Immature natural killer cell (primary cell): Measurements from ENCODE around the gene RIC3. TPM values are rescaled to one million over a fixed set of nuclear protein-coding genes. Genes with fewer than 3 reads are reported as not detected.
A peak's percentile ranks its signal among the peaks of the same experiment; 100 is the strongest.

ENCODE experiments used
- DNase-seq, 3 donors: peaks; one replicate each; pipeline ENCODE4 v3.0.0; 2022; ENCODE audit warnings: mixed read lengths in 1 of 3
- H3K27ac Mint-ChIP-seq, 6 donors: one replicate each; pipeline ENCODE4 v1.8.0; 2020; ENCODE audit warnings: mixed read lengths in 6 of 6, mild to moderate bottlenecking in 5 of 6, inconsistent platforms in 4 of 6, moderate library complexity in 3 of 6
- H3K27me3 Mint-ChIP-seq, 3 donors: one replicate each; pipeline ENCODE4 v1.8.0; 2020 to 2021; ENCODE audit warnings: low read depth in 3 of 3, mild to moderate bottlenecking in 3 of 3, mixed read lengths in 3 of 3, moderate library complexity in 3 of 3, inconsistent platforms in 1 of 3
- H3K36me3 Mint-ChIP-seq, 3 donors: one replicate each; pipeline ENCODE4 v1.8.0; 2020; ENCODE audit warnings: mixed read lengths in 3 of 3, inconsistent platforms in 2 of 3, mild to moderate bottlenecking in 2 of 3
- H3K4me1 Mint-ChIP-seq, 2 donors: one replicate each; pipeline ENCODE4 v1.8.0; 2020; ENCODE audit warnings: inconsistent platforms in 2 of 2, mild to moderate bottlenecking in 2 of 2, mixed read lengths in 2 of 2, moderate library complexity in 1 of 2
- H3K4me3 Mint-ChIP-seq, 5 donors: one replicate each; pipeline ENCODE4 v1.8.0; 2020; ENCODE audit warnings: mild to moderate bottlenecking in 5 of 5, mixed read lengths in 5 of 5, inconsistent platforms in 3 of 5, moderate library complexity in 3 of 5
- H3K9me3 Mint-ChIP-seq, 6 donors: one replicate each; pipeline ENCODE4 v1.8.0; 2020; ENCODE audit warnings: mild to moderate bottlenecking in 6 of 6, mixed read lengths in 6 of 6, inconsistent platforms in 4 of 6, moderate library complexity in 3 of 6
- polyA plus RNA-seq, 3 donors: library from polyadenylated mRNA; unstranded; fragments of 300-500 nt; fragmentation: Illumina TruSeq; gene quantifications; one replicate each; pipeline ENCODE4 v1.2.3, GENCODE V29; 2021

RIC3 gene
- polyA plus RNA-seq, 3 donors from 2014 or later = 0.44 TPM; not detected in 2

DNA sequence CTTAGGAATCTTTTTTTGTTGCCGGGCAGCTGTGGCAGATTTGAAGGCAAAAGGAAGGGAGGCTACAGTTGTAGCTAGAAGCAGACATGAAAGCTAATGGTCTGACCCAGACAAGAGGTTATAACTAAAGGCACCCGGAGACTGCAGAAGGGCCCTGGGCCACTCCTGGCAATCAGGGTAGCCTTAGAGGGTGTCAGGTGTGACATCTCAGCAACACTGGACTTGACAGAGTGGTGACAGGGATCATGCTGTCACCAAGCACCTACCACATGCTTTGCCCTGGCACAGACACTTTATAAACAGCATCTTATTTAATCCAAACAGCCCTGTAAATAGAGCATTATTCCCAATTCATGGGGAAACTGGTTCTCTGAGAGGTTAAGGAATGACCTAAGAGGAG lies 62.1 kb downstream of the RIC3 start:
- H3K4me1 Mint-ChIP-seq = no peaks in the 10 kb centered on the region
- H3K27ac Mint-ChIP-seq = no peak overlapping the region
- no peaks in the 10 kb centered on the region for H3K27me3 Mint-ChIP-seq
- DNase-seq = no peak
- no peaks in the 10 kb centered on the region for H3K36me3 Mint-ChIP-seq
- no peak overlapping the region for H3K4me3 Mint-ChIP-seq
- no peaks in the 10 kb centered on the region for H3K9me3 Mint-ChIP-seq

DNA sequence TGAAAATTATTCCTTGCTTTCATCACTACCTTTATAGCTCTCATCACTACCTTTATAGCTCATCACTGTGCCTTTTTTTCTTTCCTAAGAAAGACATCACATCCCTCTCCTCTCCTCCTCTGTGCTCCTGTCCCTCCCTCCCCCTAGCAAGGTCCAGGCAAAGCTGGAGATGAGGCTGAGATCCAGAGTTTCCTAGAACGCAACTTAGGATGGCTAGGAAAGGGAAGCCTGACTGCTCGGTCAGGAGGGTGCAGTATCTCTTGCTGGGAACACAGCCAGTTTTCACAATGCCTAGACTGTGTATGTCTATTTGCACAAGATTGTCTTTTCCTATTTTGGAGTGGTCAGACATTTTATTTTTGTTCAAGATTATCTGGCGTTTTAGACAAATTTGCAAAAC lies 63.2 kb downstream of the RIC3 start:
- Mint-ChIP-seq H3K27me3 (peaks cover 0 to 2% (median under 1%) of the 10 kb centered on the region in 3 donors), H3K27ac (no peak overlapping the region), H3K4me3 (no peak overlapping the region), H3K4me1 (no peaks in the 10 kb centered on the region), H3K9me3 (no peaks in the 10 kb centered on the region), H3K36me3 (no peaks in the 10 kb centered on the region)
- DNase-seq = no peak

DNA sequence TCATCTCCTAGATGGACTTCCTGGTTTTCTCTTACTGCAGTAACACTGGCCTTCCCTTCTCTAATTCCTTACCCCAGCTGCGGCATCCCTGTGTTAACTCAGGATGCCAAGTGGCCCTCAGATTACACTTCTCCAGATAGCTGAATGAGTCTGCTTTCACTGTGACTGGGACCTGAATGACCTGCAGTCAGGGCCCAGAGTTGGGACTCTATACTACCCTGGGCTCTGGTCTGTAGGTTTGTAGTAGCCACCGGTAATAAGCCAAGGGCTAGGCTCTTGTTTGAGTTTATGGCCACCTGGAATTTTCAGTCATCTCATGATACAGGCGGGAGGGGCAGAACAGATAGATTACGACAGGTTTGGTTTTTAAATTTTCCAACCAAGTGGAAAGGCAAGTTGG lies 63.7 kb downstream of the RIC3 start:
- H3K36me3 Mint-ChIP-seq = no peaks in the 10 kb centered on the region
- H3K27ac Mint-ChIP-seq = no peak overlapping the region
- H3K9me3 Mint-ChIP-seq = no peaks in the 10 kb centered on the region
- H3K27me3 Mint-ChIP-seq = peaks cover 0 to 4% (median 2%) of the 10 kb centered on the region in 3 donors
- no peak for DNase-seq
- H3K4me1 Mint-ChIP-seq = no peaks in the 10 kb centered on the region
- no peak overlapping the region for H3K4me3 Mint-ChIP-seq

- H3K4me1 Mint-ChIP-seq = no peaks in the 10 kb centered on the region
Observed at GRCh38 chr11:8103909-8104308, 64.9 kb downstream of the RIC3 start.

GRCh38 chr11:8102965-8103364 lies 65.9 kb downstream of the RIC3 start:
- no peak for DNase-seq
- H3K9me3 Mint-ChIP-seq = no peaks in the 10 kb centered on the region
- no peaks in the 10 kb centered on the region for H3K36me3 Mint-ChIP-seq
- no peak overlapping the region for H3K4me3 Mint-ChIP-seq
- no peaks in the 10 kb centered on the region for H3K4me1 Mint-ChIP-seq
- H3K27me3 Mint-ChIP-seq = peaks cover 0 to 4% (median 2%) of the 10 kb centered on the region in 3 donors
- H3K27ac Mint-ChIP-seq = no peak overlapping the region

More at GRCh38 chr11:8103909-8104308, 64.9 kb downstream of the RIC3 start:
- no peak overlapping the region for H3K27ac Mint-ChIP-seq
- H3K4me3 Mint-ChIP-seq = no peak overlapping the region
- H3K36me3 Mint-ChIP-seq = no peaks in the 10 kb centered on the region
- peaks cover 0 to 4% (median 2%) of the 10 kb centered on the region in 3 donors for H3K27me3 Mint-ChIP-seq
- no peaks in the 10 kb centered on the region for H3K9me3 Mint-ChIP-seq
- no peak for DNase-seq

GRCh38 chr11:8102296-8102915 lies 66.4 kb downstream of the RIC3 start:
- Mint-ChIP-seq H3K9me3 (no peaks in the 10 kb centered on the region), H3K4me1 (no peaks in the 10 kb centered on the region), H3K27me3 (peaks cover 0 to 4% (median 2%) of the 10 kb centered on the region in 3 donors), H3K36me3 (no peaks in the 10 kb centered on the region), H3K27ac (no peak overlapping the region), H3K4me3 (no peak overlapping the region)
- DNase-seq = no peak

DNA sequence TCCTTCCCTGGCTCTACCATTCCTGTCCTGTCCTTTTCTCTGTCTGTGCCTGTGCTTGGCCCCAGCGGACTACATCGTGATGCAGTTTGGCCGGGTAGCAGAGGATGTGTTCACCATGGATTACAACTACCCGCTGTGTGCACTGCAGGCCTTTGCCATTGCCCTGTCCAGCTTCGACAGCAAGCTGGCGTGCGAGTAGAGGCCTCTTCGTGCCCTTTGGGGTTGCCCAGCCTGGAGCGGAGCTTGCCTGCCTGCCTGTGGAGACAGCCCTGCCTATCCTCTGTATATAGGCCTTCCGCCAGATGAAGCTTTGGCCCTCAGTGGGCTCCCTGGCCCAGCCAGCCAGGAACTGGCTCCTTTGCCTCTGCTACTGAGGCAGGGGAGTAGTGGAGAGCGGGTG lies 67.4 kb downstream of the RIC3 start:
- no peak overlapping the region for H3K4me3 Mint-ChIP-seq
- H3K4me1 Mint-ChIP-seq = no peaks in the 10 kb centered on the region
- H3K27ac Mint-ChIP-seq = no peak overlapping the region
- no peaks in the 10 kb centered on the region for H3K36me3 Mint-ChIP-seq
- no peaks in the 10 kb centered on the region for H3K9me3 Mint-ChIP-seq
- no peak for DNase-seq
- H3K27me3 Mint-ChIP-seq = peaks cover 0 to 4% (median 2%) of the 10 kb centered on the region in 3 donors

- DNase-seq = no peak
- Mint-ChIP-seq H3K4me1 (no peaks in the 10 kb centered on the region), H3K9me3 (no peaks in the 10 kb centered on the region), H3K27me3 (peaks cover 0 to 4% (median 2%) of the 10 kb centered on the region in 3 donors), H3K36me3 (no peaks in the 10 kb centered on the region), H3K4me3 (no peak overlapping the region), H3K27ac (no peak overlapping the region)
Observed at GRCh38 chr11:8100605-8101004, 68.2 kb downstream of the RIC3 start.

- Mint-ChIP-seq H3K27ac (no peak overlapping the region), H3K4me3 (no peak overlapping the region), H3K36me3 (no peaks in the 10 kb centered on the region), H3K4me1 (no peaks in the 10 kb centered on the region), H3K27me3 (peaks cover 0 to 4% (median 2%) of the 10 kb centered on the region in 3 donors), H3K9me3 (no peaks in the 10 kb centered on the region)
- no peak for DNase-seq
Observed at GRCh38 chr11:8100158-8100557, 68.7 kb downstream of the RIC3 start.

DNA sequence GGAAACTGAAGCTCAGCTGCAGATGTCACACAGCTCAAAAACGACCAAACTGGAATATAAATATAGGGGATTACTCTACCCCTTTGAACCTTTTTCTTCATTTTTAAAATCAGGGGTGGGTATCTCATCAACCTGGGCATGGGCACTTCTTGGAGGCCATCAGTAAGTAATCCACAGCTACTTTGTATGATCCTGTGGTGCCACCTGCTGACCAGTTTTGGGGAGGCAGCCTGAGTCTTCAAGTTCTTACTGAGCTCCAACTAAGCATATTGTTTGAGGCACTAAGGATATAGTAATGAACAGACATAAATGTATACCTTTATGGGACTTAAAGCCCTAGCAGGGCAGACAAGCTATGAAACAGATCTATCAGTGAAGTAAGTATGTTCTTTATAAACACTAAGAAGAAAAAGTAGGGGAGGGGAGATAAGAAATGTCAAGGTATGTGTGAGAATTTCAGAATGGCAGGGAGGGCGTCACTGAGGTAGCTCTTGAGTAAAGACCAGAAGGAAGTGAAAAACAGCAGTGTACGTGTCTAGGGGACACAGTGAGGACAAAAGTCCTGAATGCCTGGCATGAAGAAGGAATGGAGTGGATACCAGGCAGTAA lies 69.4 kb downstream of the RIC3 start:
- Mint-ChIP-seq H3K4me1 (no peaks in the 10 kb centered on the region), H3K27me3 (peaks cover 0 to 4% (median 2%) of the 10 kb centered on the region in 3 donors), H3K27ac (no peak overlapping the region), H3K9me3 (no peaks in the 10 kb centered on the region), H3K36me3 (no peaks in the 10 kb centered on the region), H3K4me3 (no peak overlapping the region)
- peak; percentile 6 to 41 (median 11) for DNase-seq

GRCh38 chr11:8098879-8099278 lies 69.9 kb downstream of the RIC3 start:
- H3K4me3 Mint-ChIP-seq = no peak overlapping the region
- no peaks in the 10 kb centered on the region for H3K9me3 Mint-ChIP-seq
- H3K4me1 Mint-ChIP-seq = no peaks in the 10 kb centered on the region
- no peak overlapping the region for H3K27ac Mint-ChIP-seq
- H3K36me3 Mint-ChIP-seq = no peaks in the 10 kb centered on the region
- no peak for DNase-seq
- H3K27me3 Mint-ChIP-seq = peaks cover 0 to 4% (median 2%) of the 10 kb centered on the region in 3 donors

DNA sequence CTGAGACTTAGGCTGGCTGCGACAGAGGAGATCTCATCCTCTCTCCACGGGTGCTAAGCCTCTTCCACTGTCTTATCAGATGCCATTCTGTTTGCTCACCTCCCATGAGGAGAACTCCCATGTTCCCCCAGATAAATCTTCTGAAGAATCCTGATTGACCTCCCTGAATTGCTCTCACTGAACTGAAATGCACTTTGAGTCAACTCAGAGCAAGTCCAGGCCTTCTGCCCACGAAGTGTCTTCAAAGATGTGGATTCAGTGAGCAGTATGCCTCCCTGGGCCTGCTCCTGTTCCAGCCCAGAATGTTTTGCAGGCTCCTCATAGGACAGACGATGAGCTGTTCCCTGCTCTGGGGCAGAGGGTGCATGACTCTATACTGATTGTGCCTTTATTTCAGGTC lies 70.5 kb downstream of the RIC3 start:
- Mint-ChIP-seq H3K27me3 (peaks cover 0 to 4% (median 2%) of the 10 kb centered on the region in 3 donors), H3K4me3 (no peak overlapping the region), H3K27ac (no peak overlapping the region), H3K9me3 (no peaks in the 10 kb centered on the region), H3K4me1 (no peaks in the 10 kb centered on the region), H3K36me3 (no peaks in the 10 kb centered on the region)
- DNase-seq = no peak

- Mint-ChIP-seq H3K27ac (no peak overlapping the region), H3K4me1 (no peaks in the 10 kb centered on the region), H3K4me3 (no peak overlapping the region), H3K27me3 (peaks cover 0 to 4% (median 2%) of the 10 kb centered on the region in 3 donors), H3K9me3 (no peaks in the 10 kb centered on the region), H3K36me3 (no peaks in the 10 kb centered on the region)
- DNase-seq = no peak
Observed at GRCh38 chr11:8097926-8098325, 70.9 kb downstream of the RIC3 start.

- Mint-ChIP-seq H3K4me1 (no peaks in the 10 kb centered on the region), H3K36me3 (no peaks in the 10 kb centered on the region)
- no peak for DNase-seq
Observed at GRCh38 chr11:8097468-8097867, 71.4 kb downstream of the RIC3 start.

DNA sequence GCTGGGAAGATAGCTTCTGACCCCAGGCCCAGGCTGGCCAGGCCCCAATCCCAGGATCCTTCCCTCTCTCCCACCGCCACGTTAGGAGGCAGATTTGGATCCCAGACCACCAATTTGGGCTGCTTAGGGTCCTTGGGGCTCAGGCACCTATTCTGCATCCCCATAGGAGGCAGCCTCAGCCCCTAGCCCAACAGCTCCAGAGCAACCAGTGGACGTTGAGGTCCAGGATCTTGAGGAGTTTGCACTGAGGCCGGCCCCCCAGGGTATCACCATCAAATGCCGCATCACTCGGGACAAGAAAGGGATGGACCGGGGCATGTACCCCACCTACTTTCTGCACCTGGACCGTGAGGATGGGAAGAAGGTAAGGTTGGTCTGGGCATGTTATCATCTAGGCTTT lies 71.8 kb downstream of the RIC3 start:
- H3K36me3 Mint-ChIP-seq = no peaks in the 10 kb centered on the region
- H3K4me1 Mint-ChIP-seq = no peaks in the 10 kb centered on the region
- H3K27ac Mint-ChIP-seq = no peak overlapping the region
- H3K27me3 Mint-ChIP-seq = peaks cover 0 to 4% (median 2%) of the 10 kb centered on the region in 3 donors
- no peak for DNase-seq
- H3K4me3 Mint-ChIP-seq = no peak overlapping the region
- no peaks in the 10 kb centered on the region for H3K9me3 Mint-ChIP-seq

More at GRCh38 chr11:8097468-8097867, 71.4 kb downstream of the RIC3 start:
- no peak overlapping the region for H3K4me3 Mint-ChIP-seq
- H3K9me3 Mint-ChIP-seq = no peaks in the 10 kb centered on the region
- peaks cover 0 to 4% (median 2%) of the 10 kb centered on the region in 3 donors for H3K27me3 Mint-ChIP-seq
- H3K27ac Mint-ChIP-seq = no peak overlapping the region
